C4-2B (cell line): ENCODE results near the gene RRAGA.

ENCODE experiments used
- H3K27ac ChIP-seq: fragments of 450-650 bp; 2 replicates; pipeline ENCODE4 v1.5.1; 2017
- ZFX ChIP-seq: fragments of 450-650 bp; IDR thresholded peaks from 2 replicates; pipeline ENCODE4 v1.6.1; 2017
- TF ChIP-seq, protein P1 (sequence below): fragments of 450-650 bp; conservative IDR thresholded peaks from 2 replicates; pipeline ENCODE4 v1.5.1; 2017; ENCODE audit warnings: mild to moderate bottlenecking

The RRAGA gene

DNA sequence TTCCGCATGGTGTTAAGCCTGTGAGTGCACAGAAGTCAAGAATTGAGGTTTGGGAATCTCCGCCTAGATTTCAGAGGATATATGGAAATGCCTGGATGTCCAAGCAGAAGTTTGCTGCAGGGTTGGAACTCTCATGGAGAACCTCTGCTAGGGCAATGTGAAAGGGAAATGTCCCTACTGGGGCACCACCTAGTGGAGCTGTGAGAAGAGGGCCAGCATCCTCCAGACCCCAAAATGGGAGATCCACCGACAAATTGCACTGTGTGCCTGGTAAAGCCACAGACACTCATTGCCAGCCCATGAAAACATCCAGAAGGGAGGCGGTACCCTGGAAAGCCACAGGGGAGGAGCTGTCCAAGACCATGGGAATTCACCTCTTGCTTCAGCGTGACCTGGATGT lies 12.6 kb upstream of the RRAGA start:
- TF ChIP-seq, protein P1, sequence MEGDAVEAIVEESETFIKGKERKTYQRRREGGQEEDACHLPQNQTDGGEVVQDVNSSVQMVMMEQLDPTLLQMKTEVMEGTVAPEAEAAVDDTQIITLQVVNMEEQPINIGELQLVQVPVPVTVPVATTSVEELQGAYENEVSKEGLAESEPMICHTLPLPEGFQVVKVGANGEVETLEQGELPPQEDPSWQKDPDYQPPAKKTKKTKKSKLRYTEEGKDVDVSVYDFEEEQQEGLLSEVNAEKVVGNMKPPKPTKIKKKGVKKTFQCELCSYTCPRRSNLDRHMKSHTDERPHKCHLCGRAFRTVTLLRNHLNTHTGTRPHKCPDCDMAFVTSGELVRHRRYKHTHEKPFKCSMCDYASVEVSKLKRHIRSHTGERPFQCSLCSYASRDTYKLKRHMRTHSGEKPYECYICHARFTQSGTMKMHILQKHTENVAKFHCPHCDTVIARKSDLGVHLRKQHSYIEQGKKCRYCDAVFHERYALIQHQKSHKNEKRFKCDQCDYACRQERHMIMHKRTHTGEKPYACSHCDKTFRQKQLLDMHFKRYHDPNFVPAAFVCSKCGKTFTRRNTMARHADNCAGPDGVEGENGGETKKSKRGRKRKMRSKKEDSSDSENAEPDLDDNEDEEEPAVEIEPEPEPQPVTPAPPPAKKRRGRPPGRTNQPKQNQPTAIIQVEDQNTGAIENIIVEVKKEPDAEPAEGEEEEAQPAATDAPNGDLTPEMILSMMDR, result peak; percentile 20; the same call in 1 of the 2 replicates
- TF ChIP-seq ZFX, result no peak
- H3K27ac ChIP-seq, result no peak overlapping the region

DNA sequence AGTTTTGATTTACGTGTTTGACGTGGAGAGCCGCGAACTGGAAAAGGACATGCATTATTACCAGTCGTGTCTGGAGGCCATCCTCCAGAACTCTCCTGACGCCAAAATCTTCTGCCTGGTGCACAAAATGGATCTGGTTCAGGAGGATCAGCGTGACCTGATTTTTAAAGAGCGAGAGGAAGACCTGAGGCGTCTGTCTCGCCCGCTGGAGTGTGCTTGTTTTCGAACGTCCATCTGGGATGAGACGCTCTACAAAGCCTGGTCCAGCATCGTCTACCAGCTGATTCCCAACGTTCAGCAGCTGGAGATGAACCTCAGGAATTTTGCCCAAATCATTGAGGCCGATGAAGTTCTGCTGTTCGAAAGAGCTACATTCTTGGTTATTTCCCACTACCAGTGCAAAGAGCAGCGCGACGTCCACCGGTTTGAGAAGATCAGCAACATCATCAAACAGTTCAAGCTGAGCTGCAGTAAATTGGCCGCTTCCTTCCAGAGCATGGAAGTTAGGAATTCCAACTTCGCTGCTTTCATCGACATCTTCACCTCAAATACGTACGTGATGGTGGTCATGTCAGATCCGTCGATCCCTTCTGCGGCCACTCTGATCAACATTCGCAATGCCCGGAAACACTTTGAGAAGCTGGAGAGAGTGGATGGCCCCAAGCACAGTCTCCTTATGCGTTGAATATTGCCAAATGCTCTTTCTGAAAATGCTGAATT lies 850 bp downstream of the RRAGA start:
- H3K27ac ChIP-seq, result peak overlapping the region; percentile 89
- TF ChIP-seq ZFX, result no peak
- TF ChIP-seq, protein P1, result no peak

DNA sequence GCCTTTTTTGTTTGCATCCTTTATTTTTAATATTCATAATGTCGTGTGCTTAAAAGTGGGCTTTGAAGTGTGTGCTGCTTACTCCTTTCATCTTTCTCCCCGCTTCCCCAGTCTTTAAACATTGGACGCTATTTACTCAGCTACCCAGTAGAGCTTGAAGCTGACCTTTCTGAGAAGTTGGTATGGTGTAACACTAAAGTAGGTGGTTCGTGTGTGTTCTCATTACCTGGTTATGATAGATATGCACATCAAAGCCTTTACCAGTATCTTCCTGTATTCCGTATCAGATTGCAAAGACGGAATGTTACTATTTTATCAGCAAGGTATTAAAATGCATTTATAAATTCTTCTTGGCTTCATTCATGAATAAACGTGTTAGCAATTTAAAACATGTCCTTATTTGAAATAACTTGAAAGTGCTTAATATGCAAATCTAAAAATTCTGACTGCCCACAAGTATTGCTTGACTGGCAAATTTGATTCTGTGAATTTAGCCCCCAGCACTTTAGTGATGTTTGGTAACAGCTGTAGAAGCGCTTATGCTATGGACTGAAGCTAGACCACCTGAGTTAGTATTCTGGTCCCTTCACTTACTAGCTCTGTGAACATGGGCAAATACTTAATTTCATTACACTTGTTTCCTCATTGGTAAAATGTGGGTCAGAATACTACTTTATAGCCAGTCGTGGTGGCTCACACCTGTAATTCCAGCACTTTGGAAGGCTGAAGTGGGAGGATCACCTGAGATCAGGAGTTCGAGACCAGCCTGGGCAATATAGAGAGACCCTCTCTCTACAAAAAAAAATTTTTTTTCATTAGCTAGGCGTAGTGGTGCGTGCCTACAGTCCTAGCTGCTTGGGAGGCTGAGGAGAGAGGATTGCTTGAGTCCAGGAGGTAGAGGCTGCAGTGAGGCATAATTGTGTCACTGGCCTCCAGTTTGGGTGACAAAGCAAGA lies 1.7 kb downstream of the RRAGA start:
- TF ChIP-seq, protein P1, result no peak
- no peak for TF ChIP-seq ZFX

DNA sequence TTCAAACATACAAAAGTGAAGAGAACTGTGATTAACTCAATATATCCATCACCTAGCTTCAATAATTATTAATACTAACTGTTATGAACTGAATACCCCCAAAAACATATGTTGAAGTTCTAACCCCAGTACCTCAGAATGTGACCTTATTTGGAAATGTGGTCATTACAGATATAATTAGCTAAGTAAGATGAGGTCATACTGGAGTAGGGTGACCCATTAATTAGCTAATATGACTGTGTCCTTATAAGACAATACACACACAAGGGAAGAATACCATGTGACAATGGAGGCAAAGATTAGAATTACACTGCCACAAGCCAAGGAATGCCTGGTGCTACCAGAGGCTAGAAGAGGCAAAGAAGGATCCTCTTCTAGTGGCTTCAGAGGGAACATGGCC lies 7.8 kb downstream of the RRAGA start:
- no peak overlapping the region for H3K27ac ChIP-seq
- TF ChIP-seq ZFX, result no peak
- TF ChIP-seq, protein P1, result no peak

More for the DNA sequence above, 1.7 kb downstream of the RRAGA start:
- peak overlapping the region; percentile 89; the same call in 1 of the 2 replicates for H3K27ac ChIP-seq

DNA sequence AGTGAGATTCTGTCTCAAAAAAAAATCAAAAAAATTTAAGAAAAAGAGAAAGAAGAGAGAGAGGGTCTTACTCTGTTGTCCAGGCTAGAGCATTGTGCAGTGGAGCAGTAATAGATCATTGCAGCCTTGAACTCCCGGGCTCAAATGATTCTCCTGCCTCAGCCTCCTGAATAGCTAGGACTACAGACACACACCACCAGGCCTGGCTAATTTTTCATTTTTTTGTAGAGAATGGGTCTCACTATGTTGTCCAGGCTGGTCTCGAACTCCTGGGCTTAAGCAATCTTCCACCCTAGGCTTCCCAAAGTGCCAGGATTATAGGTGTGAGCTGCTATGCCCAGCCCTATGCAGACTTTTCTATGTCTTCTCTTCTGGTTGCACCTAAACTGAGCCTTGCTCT lies 25.0 kb downstream of the RRAGA start:
- H3K27ac ChIP-seq, result no peak overlapping the region
- TF ChIP-seq ZFX, result no peak
- TF ChIP-seq, protein P1, result no peak

DNA sequence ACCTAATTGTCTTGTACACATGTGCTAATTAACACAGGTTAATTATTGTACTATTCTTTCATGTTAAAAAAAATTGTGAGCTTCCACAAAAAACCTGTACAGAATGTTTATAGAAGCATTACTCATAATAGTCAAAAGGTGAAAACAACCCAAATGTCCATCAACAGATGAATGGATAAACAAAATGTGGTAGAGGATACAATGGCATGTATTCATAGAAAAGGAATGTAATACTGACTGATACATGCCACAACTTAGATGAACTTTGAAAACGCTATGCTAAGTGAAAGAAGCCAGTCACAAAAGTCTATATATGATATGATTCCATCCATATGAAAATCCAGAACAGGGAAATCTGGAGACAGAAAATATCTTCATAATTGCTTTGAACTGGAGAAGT lies 25.6 kb downstream of the RRAGA start:
- H3K27ac ChIP-seq, result no peak overlapping the region
- TF ChIP-seq ZFX, result no peak
- TF ChIP-seq, protein P1, result no peak

DNA sequence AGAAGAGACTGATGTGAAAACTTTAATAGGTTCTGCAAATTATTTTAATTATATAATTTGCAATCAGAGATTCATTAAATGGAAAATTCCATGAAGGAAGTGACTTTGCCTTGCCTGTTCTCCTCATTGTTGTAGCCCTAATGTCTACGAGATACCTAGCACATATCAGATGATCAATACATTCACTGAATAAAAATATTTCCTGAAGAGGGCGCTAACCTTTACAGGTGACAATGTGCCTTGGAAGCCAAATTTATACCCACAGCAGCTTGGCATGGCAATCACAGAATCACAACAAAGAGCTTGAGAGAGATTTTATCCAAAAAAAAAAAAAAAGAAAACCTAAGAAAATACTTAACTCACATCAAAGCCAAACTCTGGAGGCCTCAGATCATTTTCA lies 36.1 kb downstream of the RRAGA start:
- TF ChIP-seq, protein P1, result peak; percentile 68
- TF ChIP-seq ZFX, result no peak
- H3K27ac ChIP-seq, result no peak overlapping the region
